Measurements from ENCODE around the gene UBE2V1.
A peak's percentile ranks its signal among the peaks of the same experiment; 100 is the strongest.
"Not testable (repeated sequence)": the region's sequence is repeated elsewhere in the genome, so short reads cannot be mapped to it uniquely, and the experiment has no call there.

The UBE2V1 gene

GRCh38 chr20:50092436-50092835 lies 20.5 kb downstream of the UBE2V1 start:
- DNase-seq, result no peak

DNA sequence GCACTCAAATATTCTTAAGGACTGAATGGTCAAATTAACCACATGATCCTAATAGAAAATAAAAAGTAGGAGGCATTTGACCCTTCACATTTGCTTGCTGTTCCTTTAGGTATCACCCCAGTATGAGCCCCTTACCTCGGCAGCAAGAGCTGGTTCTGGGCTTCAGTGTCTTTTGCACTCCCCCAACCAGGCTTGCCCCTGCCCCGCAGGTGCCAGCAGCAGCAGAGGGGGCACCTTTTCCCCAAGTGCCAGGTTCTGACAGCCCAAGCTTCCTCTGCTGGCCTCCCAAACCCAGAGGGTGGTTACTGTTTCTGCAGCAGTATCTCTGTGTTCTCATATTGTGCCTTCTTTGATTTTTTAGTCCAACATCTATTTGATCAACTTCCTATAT lies 23.2 kb downstream of the UBE2V1 start:
- no peak for DNase-seq

GRCh38 chr20:50089140-50089786 lies 23.7 kb downstream of the UBE2V1 start:
- no peak for DNase-seq

DNA sequence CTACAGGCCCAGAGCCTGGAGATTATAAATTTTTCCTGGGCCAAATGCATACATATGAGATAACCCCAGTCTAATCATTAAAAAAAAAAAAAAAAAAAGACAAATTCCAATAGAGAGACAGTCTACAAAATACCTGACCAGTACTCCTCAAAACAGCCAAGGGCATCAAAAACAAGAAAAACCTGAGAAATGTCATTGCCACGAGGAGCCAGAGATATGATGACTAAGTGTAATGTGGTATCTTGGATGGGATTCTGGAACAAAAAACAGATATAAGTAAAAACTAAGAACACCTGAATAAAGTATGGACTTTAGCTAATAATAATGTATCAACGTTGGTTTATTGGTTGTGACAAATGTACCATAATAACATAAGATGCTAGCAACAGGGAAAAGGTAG lies 24.9 kb downstream of the UBE2V1 start:
- DNase-seq, result no peak

GRCh38 chr20:50085481-50086365 lies 27.2 kb downstream of the UBE2V1 start:
- peak; percentile 56 for DNase-seq

DNA sequence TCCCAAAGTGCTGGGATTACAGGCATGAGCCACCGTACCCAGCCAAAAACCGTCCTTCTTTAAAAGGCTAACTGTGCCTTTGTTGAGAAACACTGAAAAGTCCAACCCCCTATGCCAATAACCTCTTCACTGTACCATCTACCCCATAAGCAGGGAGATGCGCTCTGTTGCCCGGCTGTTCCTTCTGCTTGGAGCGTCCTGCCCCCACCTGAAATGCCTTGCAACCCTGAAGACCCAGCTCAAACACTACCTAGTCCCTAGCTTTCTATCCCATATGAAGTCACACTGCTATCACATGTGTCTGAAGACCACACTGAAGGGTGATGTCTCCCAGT lies 27.8 kb downstream of the UBE2V1 start:
- DNase-seq, result no peak

- no peak for DNase-seq
Observed at GRCh38 chr20:50083034-50083433, 29.9 kb downstream of the UBE2V1 start.

DNA sequence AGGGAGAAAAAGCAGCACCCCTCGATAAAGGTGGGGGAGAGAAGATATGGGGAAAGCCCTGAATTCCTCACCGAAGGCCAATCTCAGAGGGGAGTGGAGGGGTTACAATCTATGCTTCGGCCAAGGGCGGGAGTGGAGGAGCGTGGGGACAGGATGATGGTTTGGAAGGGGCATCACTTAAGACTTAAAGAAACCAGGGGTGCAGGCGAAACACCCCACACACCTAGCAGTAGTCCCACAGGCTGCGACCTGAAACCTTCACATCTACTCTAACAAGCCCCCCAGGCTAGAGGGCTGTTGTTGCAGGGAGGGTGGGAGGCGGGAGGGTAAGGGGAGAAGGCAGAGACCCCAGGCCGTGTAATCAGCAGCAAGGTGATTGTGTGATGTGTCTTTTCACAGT lies 30.9 kb downstream of the UBE2V1 start:
- DNase-seq, result not testable (repeated sequence)

- DNase-seq, result no peak
Observed at GRCh38 chr20:50077818-50078601, 34.9 kb downstream of the UBE2V1 start.

DNA sequence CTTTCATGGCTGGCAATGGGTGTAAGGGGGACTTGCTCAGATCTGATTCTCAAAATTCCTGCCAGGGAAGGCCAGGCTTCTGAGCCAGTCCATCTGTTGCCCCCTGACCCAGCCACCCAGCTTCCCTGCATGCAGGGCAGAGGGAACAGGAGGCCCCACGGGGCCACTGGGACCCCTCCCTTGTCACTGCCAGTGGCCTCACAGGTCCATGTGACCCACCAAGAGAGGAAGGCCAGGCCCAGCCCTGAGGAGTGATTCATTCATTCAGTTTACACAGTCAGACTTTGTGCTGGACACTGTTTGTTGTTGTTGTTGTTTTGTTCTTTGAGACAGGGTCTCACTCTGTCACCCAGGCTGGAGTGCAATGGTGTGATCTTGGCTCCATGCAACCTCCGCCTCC lies 39.5 kb downstream of the UBE2V1 start:
- DNase-seq, result no peak

GRCh38 chr20:50071039-50071888 lies 41.7 kb downstream of the UBE2V1 start:
- peak; percentile 89 for DNase-seq

DNA sequence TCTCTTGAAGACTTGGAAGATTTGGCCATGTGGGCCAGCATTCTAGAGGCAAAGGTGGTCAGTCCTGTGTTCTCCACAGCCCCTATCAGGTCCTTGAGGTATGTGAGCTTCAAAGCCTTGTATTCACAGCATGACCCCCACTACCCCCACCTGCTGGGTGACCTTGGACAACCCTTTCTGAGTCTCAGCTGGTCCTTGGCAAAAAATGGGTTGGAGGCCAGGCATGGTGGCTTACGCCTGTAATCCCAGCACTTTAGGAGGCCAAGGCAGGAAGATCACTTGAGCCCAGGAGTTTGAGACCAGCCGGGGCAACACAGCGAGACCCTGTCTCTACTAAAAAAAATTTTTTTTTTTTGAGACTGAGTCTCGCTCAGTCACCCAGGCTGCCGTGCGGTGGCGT lies 42.6 kb downstream of the UBE2V1 start:
- DNase-seq, result no peak

DNA sequence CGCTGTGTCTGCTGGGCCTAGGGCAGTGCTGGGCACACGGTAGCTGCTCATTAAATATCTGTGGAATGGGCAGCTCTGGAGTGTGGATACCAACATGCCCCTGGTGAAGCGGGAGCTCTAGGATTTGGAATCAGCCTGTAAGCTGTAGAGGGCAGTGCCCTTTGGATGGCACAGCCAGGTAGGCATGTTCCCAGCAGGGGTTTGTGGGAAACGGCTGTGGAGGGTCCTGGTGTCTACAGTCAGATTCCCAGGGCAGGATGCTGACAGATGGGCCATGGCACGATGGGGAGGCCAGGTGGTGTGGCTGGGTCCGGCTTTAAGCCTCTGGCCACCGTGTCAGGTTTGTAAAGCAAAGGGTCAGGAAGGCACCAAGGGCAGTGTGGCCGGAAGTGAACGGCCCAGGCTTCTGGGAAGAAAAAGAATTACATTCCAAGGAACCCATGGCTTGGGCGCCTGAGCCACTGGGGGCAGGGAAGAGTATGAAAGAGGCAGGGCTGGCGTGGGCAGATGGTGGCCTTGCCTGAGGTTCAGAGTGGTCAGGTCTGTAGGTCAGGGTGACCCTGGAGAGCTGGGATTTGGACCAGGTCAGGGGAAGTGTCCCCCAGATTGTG lies 44.8 kb downstream of the UBE2V1 start:
- DNase-seq, result no peak

GRCh38 chr20:50067461-50067860 lies 45.5 kb downstream of the UBE2V1 start:
- no peak for DNase-seq

GRCh38 chr20:50067018-50067417 lies 45.9 kb downstream of the UBE2V1 start:
- no peak for DNase-seq

DNA sequence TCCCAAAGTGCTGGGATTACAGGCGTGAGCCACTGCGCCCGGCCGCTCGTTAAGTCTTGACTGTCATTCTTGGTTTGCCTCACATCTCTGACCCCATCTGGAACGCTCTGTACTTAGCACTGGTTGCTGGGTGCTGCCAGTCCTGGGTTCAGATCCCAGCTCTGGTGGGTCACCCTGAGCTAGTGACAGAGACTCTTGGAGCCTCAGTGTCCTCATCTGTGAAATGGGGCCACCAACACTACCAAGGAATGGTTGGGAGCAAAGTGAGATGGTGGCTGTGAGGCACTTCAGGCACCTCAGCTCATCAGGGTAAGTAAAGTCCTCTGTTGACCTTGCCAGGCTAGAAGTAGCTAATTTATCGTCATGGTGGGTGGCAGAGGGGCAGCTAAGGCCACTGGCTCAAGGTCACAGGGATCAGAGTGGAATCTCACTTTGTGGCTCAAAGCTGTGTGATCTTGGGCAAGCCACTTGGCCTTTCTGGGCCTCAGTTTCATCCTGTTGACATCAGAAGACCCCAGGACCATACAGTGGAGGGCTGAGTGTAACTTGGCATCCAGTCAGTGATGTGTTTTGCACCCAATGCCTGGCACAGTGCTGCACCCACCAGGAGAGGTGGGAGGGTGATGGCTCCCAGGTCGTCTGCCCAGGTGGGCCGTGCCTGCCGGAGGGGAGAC lies 46.7 kb downstream of the UBE2V1 start:
- DNase-seq, result no peak

DNA sequence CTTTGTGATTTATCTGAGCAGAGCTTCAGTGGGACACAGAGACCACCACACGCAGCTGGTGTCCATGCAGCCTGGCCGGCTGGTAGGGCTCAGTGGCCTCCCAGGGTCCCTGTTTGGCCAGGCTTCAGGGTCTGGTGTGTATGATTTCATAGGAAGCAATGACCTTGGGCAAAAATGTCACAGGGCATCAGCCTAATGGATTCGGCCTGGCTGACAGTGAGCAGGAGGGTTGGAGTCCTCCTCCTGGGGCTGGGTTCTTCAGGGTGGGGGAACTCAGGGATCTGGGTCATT lies 47.7 kb downstream of the UBE2V1 start:
- DNase-seq, result no peak

DNA sequence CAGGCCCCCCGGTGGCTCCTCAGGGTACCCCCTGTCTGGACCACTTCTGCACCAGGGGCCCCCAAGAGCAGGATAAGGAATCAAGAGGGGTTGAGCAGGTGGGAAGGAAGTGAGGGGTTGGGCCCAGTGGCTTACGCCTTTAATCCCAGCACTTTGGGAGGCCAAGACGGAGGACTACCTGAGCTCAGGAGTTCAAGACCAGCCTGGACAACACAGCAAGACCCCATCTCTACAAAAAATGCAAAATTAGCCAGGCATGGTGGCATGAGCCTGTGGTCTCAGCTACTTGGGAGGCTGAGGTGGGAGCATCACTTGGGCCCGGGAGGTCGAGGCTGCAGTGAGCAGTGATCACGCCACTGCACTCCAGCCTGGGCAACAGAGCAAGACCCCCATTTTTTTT lies 49.2 kb downstream of the UBE2V1 start:
- DNase-seq, result not testable (repeated sequence)

DNA sequence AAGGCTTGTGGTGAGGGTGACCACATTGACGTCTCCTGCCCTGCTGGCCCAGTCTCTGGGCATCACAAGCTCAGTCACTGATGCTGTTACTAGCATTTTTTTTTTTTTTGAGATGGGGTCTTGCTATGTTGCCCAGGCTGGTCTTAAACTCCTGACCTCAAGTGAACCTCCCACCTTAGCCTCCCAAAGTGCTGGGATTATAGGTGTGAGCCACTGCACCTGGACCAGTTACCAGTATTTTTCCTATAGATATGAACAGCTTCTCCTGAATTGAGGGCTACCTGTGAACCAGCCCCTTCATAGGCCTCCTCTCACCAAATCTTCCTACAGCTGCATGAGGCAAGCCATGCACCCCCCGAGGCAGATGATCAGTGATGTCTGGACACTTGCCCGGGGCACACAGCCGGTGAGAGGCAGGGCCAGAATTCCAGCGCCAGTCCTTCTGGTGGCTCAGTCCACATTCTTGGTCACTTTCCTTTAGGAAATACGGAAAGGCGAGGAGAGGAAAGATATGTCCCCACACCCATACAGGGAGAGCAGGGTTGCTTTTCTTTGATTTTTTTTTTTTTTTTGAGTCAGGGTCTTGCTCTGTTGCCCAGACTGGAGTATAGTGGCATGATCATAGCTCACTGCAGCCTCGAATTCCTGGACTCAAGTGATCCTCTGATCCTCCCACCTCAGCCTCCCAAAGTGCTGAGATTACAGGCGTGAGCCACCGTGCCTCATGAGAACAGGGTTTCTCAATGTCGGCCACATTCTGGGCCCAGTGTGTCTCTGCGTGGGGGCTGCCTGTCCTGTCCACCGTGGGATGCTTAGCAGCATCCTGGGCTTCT lies 50.7 kb downstream of the UBE2V1 start:
- DNase-seq, result no peak

DNA sequence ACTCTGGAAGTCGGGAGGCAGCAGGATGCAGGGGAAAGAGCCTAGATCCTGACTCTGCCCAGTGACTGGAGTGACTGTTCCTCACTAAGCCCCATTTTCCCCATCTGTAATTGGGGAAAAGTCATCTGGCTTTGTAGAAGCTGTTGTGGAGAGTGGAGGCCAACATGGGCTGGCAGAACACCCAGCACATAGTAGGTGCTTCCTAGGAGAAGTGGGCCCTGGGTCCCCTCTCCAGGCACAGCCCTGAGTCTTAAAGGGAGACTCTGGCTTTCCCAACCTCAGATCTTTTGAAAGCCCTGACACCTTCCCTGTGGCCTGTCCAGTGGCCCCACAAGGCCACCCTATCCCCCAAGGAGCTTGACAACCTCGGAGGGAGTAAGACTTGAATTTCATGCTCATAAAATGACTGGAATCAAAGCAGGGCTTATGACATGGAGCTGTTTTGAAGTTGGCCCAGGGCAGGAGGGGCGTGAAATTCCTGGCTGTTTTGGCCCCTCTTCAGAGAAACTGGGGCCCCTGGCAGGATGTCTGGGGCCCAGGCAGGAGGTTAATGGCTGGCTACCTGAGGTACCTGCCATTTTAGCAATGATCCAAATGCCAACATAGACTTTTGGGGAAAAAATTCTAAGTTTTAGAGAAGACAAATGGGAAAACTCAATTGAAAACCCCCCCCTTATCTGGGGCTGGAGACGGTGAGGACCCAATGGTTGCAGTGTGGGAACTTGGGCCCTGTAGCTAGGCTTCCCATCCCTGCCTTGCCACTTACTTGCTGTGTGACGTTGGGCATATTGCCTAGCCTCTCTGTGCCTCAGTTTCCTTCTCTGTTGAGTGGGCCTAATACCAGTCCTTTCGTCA lies 51.6 kb downstream of the UBE2V1 start:
- no peak for DNase-seq
